Ovary (tissue), 9 donors: ENCODE measurements around the gene FIGNL1. TPM values are rescaled to one million over a fixed set of nuclear protein-coding genes. Genes with fewer than 3 reads are reported as not detected.

Experiments used
- DNase-seq, 5 donors: peaks; one replicate each; pipeline ENCODE4 v3.0.0-alpha.2; 2019 to 2020
- H3K27ac ChIP-seq, 2 donors: fragments of 200-600 bp; one replicate each; pipeline versions ENCODE4 v1.5.1 to v1.8.0; 2019 to 2022
- H3K27me3 ChIP-seq: fragments of 200-600 bp; one replicate; pipeline ENCODE4 v1.8.0; 2022
- H3K36me3 ChIP-seq: fragments of 200-600 bp; sonication (generic); one replicate; pipeline ENCODE4 v1.5.1; 2019
- H3K4me1 ChIP-seq: one replicate; pipeline ENCODE4 v1.8.1; 2013; ENCODE audit warnings: mild to moderate bottlenecking, moderate library complexity; ENCODE audit not compliant: insufficient read depth
- H3K4me3 ChIP-seq: fragments of 200-600 bp; sonication (generic); one replicate; pipeline ENCODE4 v1.5.1; 2017
- H3K9me3 ChIP-seq, 2 donors: fragments of 200-600 bp in 1 of 2; sonication (generic) in 1 of 2; one replicate each; pipeline versions ENCODE4 v1.5.1 to v1.8.1; 2013 to 2019; ENCODE audit warnings: mild to moderate bottlenecking in 1 of 2, moderate library complexity in 1 of 2
- CTCF ChIP-seq, 3 donors: fragments of 450-650 bp in 2 of 3; fragments of 200-600 bp in 1 of 3; IDR thresholded peaks; one replicate each; pipeline versions ENCODE4 v1.5.1 to v1.8.0; 2016 to 2022; ENCODE audit warnings: antibody characterized with exemption in 3 of 3, mild to moderate bottlenecking in 1 of 3
- EP300 ChIP-seq: sonication (generic); formaldehyde crosslinking; IDR thresholded peaks from one replicate; pipeline ENCODE4 v1.6.1; 2017; ENCODE audit warnings: antibody characterized with exemption
- POLR2A ChIP-seq: fragments of 450-650 bp; IDR thresholded peaks from one replicate; pipeline ENCODE4 v1.6.1; 2017; ENCODE audit warnings: antibody characterized with exemption, mild to moderate bottlenecking, moderate library complexity
- WGBS, 3 donors: extraction: QIAGEN DNeasy Blood & Tissue Kit in 1 of 3; methylation state at CpG; one replicate each; pipeline versions ENCODE4 v1.1.5 to v1.1.7; 2013 to 2017; 5-methylcytosine and 5-hydroxymethylcytosine counted together
- intact Hi-C, 4 donors: fragments of 100-400 bp; cut with DNase I; formaldehyde crosslinking; loops; one replicate each; pipeline versions ENCODE4 v1.11.0 to v1.15.1; 2022 to 2023
- polyA plus RNA-seq, 2 donors: library from polyadenylated mRNA; stranded (reverse); fragments of 200-250 nt in 1 of 2; fragments of 350-450 nt in 1 of 2; fragmentation: Illumina TruSeq in 1 of 2; extraction: RNeasy Lipid Tissue Mini Kit (QIAGEN cat#74804) in 1 of 2; gene quantifications; one replicate each; pipeline ENCODE4 v1.2.3, GENCODE V29; 2013 to 2014
- total RNA-seq, 7 donors: library from RNA; depleted of rRNA in 2 of 7; stranded (reverse); fragments of >200 nt in 2 of 7; fragmentation: NEBNext Ultra II Directional in 3 of 7; extraction: Animal tissue kit (Norgen Biotek cat#: 25700) in 3 of 7; gene quantifications; one replicate each; pipeline versions ENCODE4 v1.1.0 to v1.2.4, GENCODE V29; 2016 to 2023
- donor health status: DM: no; HTN: no; CAD: no; lungs with moderate emphysema.
- donor health status: DM: no; HTN: no; CAD: no.
- donor health status: Bipolar disorder and iron deficiency.
- donor health status: DM: yes; HTN: yes; CAD: no.
- donor health status: DM: no; HTN: no; CAD: no.
- donor health status: DM: yes; HTN: yes; CAD: no.

The FIGNL1 gene
- total and polyA plus RNA-seq, 9 donors = 6.6 to 13.7 (median 11.2) TPM

DNA sequence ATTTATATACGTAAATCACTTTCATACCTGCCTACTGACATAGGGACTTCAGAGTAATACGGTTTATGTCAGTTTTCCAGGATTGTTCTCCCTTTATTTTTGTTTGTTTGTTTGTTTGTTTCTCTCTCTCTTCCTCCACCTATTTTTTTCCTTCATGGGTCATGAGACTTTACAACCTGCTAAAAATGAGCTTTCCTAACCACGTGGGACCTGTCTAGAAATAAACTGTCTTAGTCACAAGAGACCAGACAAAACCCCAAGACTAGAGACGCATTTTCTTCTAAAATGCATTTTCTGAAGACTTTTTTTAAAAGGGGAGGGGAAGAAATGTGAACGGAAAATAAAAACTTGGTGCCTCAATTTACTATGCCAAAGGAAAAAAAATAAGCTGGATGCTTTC, 41.1 kb upstream of the FIGNL1 start:
- Histone ChIP-seq H3K9me3 (no peaks in the 10 kb centered on the region), H3K27me3 (no peaks in the 10 kb centered on the region), H3K27ac (no peak overlapping the region), H3K4me3 (no peak overlapping the region), H3K4me1 (peaks cover 2% of the 10 kb centered on the region), H3K36me3 (no peaks in the 10 kb centered on the region)
- no peak for DNase-seq
- intact Hi-C loops = no loop called here
- TF ChIP-seq POLR2A = no peak
- no peak for TF ChIP-seq CTCF (IDR thresholded peaks at IDR 0.05)
- no peak for TF ChIP-seq EP300
- WGBS, 3 donors = 60 to 71% (median 63%) methylated on average over 5 of the region's 5 CpGs

GRCh38 chr7:50488379-50488778, 38.2 kb upstream of the FIGNL1 start:
- Histone ChIP-seq H3K4me3 (no peak overlapping the region), H3K4me1 (peaks cover under 1% of the 10 kb centered on the region), H3K27me3 (no peaks in the 10 kb centered on the region), H3K36me3 (no peaks in the 10 kb centered on the region), H3K27ac (no peak overlapping the region), H3K9me3 (no peaks in the 10 kb centered on the region)
- intact Hi-C loops = no loop called here
- DNase-seq = no peak
- TF ChIP-seq CTCF (IDR thresholded peaks at IDR 0.05) = no peak
- TF ChIP-seq EP300 = no peak
- TF ChIP-seq POLR2A = no peak

- Histone ChIP-seq H3K4me3 (no peak overlapping the region), H3K27me3 (no peaks in the 10 kb centered on the region), H3K27ac (no peak overlapping the region), H3K9me3 (no peaks in the 10 kb centered on the region), H3K36me3 (no peaks in the 10 kb centered on the region), H3K4me1 (no peaks in the 10 kb centered on the region)
- TF ChIP-seq POLR2A (no peak), CTCF (IDR thresholded peaks at IDR 0.05) (no peak), EP300 (no peak)
- intact Hi-C loops = no loop called here
- DNase-seq = no peak
- 94 to 100% (median 94%) methylated on average over 1 of the region's 1 CpG for WGBS, 3 donors
Measured at GRCh38 chr7:50486512-50486911, 36.4 kb upstream of the FIGNL1 start.

DNA sequence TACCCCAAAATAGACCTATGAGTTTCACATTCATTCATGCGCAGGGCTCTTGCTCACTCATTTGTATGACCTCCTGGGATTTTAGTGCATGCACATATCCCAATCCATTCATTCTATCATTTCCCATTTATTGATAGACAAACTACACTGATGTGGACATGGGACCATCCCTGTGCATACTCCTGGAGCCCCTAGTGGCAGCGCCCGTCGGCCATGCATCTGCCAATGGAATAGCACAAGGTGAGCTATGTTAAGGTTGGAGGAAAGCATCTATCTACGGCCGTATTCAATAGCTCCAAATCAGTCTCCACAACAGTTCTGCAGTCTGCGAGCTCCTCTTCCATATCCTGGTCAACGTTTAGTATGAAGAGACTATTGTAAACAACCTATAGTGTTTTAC, 31.7 kb upstream of the FIGNL1 start:
- 88 to 92% (median 92%) methylated on average over 8 of the region's 8 CpGs for WGBS, 3 donors
- intact Hi-C loops = no loop called here

More for the DNA sequence above, 31.7 kb upstream of the FIGNL1 start:
- Histone ChIP-seq H3K27me3 (no peaks in the 10 kb centered on the region), H3K27ac (no peak overlapping the region), H3K4me1 (no peaks in the 10 kb centered on the region), H3K36me3 (no peaks in the 10 kb centered on the region), H3K4me3 (no peak overlapping the region), H3K9me3 (no peaks in the 10 kb centered on the region)
- no peak for DNase-seq
- TF ChIP-seq CTCF (IDR thresholded peaks at IDR 0.05) = no peak
- no peak for TF ChIP-seq POLR2A
- no peak for TF ChIP-seq EP300
